ENCODE data around the gene ANKS1B.
"Not testable (repeated sequence)": the region's sequence is repeated elsewhere in the genome, so short reads cannot be mapped to it uniquely, and the experiment has no call there.

ANKS1B gene

GRCh38 chr12:99658671-99659349 lies 325.9 kb downstream of the ANKS1B start:
- H3K4me3 ChIP-seq (ENCODE audit: insufficient read length, low read depth): no peak overlapping the region
- no peaks in the 10 kb centered on the region for H3K36me3 ChIP-seq (ENCODE audit: insufficient read depth, insufficient read length, low read length)
- H3K9ac ChIP-seq (ENCODE audit: insufficient read length, low read depth): no peak overlapping the region
- H3K27me3 ChIP-seq (ENCODE audit: insufficient read depth, insufficient read length): no peaks in the 10 kb centered on the region
- no peak for TF ChIP-seq YY1 (IDR thresholded peaks at IDR 0.05; ENCODE audit: insufficient read depth, insufficient read length)
- no peak for TF ChIP-seq SUZ12 (IDR thresholded peaks at IDR 0.05; ENCODE audit: extremely low read depth, insufficient read depth, insufficient read length)
- TF ChIP-seq ZNF274 (IDR thresholded peaks at IDR 0.05; ENCODE audit: low read depth, low read length): no peak
- H3K4me1 ChIP-seq (ENCODE audit: insufficient read depth, insufficient read length): no peaks in the 10 kb centered on the region
- DNase-seq (ENCODE audit: low read depth, low spot score): no peak
- no peaks in the 10 kb centered on the region for H3K9me3 ChIP-seq (ENCODE audit: insufficient read depth, low read length)

DNA sequence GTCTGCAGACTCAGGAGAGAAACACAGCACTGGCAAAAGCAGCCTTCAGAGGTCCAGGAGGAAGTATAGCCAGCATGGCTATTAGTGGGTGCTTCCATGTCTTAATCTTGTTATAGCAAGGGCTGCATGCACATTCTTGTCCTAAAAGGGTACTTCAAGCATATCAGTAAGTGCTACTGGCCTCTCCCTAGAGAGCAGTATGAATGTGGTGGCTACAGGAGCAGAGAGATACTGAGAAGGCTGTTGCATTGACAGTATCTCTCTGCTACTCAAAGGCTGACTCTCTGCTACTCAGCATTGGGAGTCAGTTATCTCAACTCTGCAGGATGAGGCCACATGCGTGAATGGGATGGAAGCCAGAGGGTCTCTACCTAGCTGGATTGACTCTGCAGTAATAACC lies 335.2 kb downstream of the ANKS1B start:
- Histone ChIP-seq H3K4me3 (ENCODE audit: insufficient read length, low read depth) (no peak overlapping the region), H3K27me3 (ENCODE audit: insufficient read depth, insufficient read length) (no peaks in the 10 kb centered on the region), H3K36me3 (ENCODE audit: insufficient read depth, insufficient read length, low read length) (no peaks in the 10 kb centered on the region), H3K4me1 (ENCODE audit: insufficient read depth, insufficient read length) (no peaks in the 10 kb centered on the region), H3K9me3 (ENCODE audit: insufficient read depth, low read length) (no peaks in the 10 kb centered on the region), H3K9ac (ENCODE audit: insufficient read length, low read depth) (no peak overlapping the region)
- DNase-seq (ENCODE audit: low read depth, low spot score): no peak
- no peak for TF ChIP-seq ZNF274 (IDR thresholded peaks at IDR 0.05; ENCODE audit: low read depth, low read length)
- TF ChIP-seq YY1 (IDR thresholded peaks at IDR 0.05; ENCODE audit: insufficient read depth, insufficient read length): no peak
- no peak for TF ChIP-seq SUZ12 (IDR thresholded peaks at IDR 0.05; ENCODE audit: extremely low read depth, insufficient read depth, insufficient read length)

GRCh38 chr12:99648183-99648582 lies 336.6 kb downstream of the ANKS1B start:
- H3K36me3 ChIP-seq (ENCODE audit: insufficient read depth, insufficient read length, low read length): no peaks in the 10 kb centered on the region
- no peaks in the 10 kb centered on the region for H3K9me3 ChIP-seq (ENCODE audit: insufficient read depth, low read length)
- no peak for TF ChIP-seq YY1 (IDR thresholded peaks at IDR 0.05; ENCODE audit: insufficient read depth, insufficient read length)
- no peak for TF ChIP-seq SUZ12 (IDR thresholded peaks at IDR 0.05; ENCODE audit: extremely low read depth, insufficient read depth, insufficient read length)
- TF ChIP-seq ZNF274 (IDR thresholded peaks at IDR 0.05; ENCODE audit: low read depth, low read length): no peak
- no peaks in the 10 kb centered on the region for H3K27me3 ChIP-seq (ENCODE audit: insufficient read depth, insufficient read length)
- DNase-seq (ENCODE audit: low read depth, low spot score): no peak
- no peak overlapping the region for H3K9ac ChIP-seq (ENCODE audit: insufficient read length, low read depth)
- H3K4me3 ChIP-seq (ENCODE audit: insufficient read length, low read depth): no peak overlapping the region
- H3K4me1 ChIP-seq (ENCODE audit: insufficient read depth, insufficient read length): no peaks in the 10 kb centered on the region

DNA sequence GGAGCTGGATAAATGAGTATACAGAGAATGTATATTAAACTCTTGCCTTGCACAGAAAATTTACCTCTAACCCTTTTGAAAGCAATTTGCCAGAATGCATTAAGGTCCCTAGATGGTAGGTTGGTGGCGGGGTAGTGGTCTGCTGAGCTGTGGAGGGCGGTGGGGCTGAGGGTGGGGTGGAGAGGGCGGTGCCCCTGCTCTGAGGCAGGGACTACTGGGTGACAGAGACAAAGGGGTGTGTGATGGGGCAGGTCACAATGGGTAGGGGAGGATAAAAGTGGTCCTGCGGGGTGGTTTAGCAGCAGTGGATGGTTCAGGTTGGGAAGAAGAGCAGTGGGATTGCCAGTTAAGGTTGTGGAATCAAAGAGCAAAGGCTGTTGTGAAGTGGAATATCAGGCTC lies 337.3 kb downstream of the ANKS1B start, which contains the start of gene GARIN6:
TSS of gene GARIN6 (plus strand) at position 301 of the 400 bp plus-strand sequence. CDS start 422 bp downstream, outside the sequence.
- DNase-seq (ENCODE audit: low read depth, low spot score): no peak
- Histone ChIP-seq H3K4me1 (ENCODE audit: insufficient read depth, insufficient read length) (no peaks in the 10 kb centered on the region), H3K36me3 (ENCODE audit: insufficient read depth, insufficient read length, low read length) (no peaks in the 10 kb centered on the region), H3K27me3 (ENCODE audit: insufficient read depth, insufficient read length) (no peaks in the 10 kb centered on the region), H3K4me3 (ENCODE audit: insufficient read length, low read depth) (no peak within 1 kb of the TSS), H3K9me3 (ENCODE audit: insufficient read depth, low read length) (no peaks in the 10 kb centered on the region), H3K9ac (ENCODE audit: insufficient read length, low read depth) (no peak within 1 kb of the TSS)
- TF ChIP-seq YY1 (IDR thresholded peaks at IDR 0.05; ENCODE audit: insufficient read depth, insufficient read length) (no peak), SUZ12 (IDR thresholded peaks at IDR 0.05; ENCODE audit: extremely low read depth, insufficient read depth, insufficient read length) (no peak), ZNF274 (IDR thresholded peaks at IDR 0.05; ENCODE audit: low read depth, low read length) (no peak)

DNA sequence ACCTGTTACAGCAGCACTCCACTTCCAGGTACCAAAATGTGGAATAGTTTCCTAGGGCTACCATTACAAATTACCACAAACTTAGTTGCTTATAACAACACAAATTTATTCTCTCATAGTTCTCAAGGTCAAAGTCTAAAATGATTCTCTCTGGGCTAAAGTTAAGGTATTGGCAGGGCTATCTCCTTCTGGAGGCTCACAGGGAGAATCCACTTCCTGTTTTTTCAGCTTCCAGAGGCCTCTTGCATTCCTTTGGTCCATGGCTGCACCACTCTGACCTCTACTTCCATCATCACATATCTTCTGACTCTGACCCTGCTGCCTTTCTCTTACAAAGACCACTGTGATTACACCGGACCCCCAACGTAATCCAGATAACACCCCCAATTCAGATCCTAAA lies 340.1 kb downstream of the ANKS1B start:
- Histone ChIP-seq H3K9ac (ENCODE audit: insufficient read length, low read depth) (no peak overlapping the region), H3K4me3 (ENCODE audit: insufficient read length, low read depth) (no peak overlapping the region), H3K36me3 (ENCODE audit: insufficient read depth, insufficient read length, low read length) (no peaks in the 10 kb centered on the region), H3K27me3 (ENCODE audit: insufficient read depth, insufficient read length) (no peaks in the 10 kb centered on the region), H3K9me3 (ENCODE audit: insufficient read depth, low read length) (no peaks in the 10 kb centered on the region), H3K4me1 (ENCODE audit: insufficient read depth, insufficient read length) (no peaks in the 10 kb centered on the region)
- no peak for DNase-seq (ENCODE audit: low read depth, low spot score)
- TF ChIP-seq YY1 (IDR thresholded peaks at IDR 0.05; ENCODE audit: insufficient read depth, insufficient read length): no peak
- TF ChIP-seq SUZ12 (IDR thresholded peaks at IDR 0.05; ENCODE audit: extremely low read depth, insufficient read depth, insufficient read length): no peak
- no peak for TF ChIP-seq ZNF274 (IDR thresholded peaks at IDR 0.05; ENCODE audit: low read depth, low read length)

DNA sequence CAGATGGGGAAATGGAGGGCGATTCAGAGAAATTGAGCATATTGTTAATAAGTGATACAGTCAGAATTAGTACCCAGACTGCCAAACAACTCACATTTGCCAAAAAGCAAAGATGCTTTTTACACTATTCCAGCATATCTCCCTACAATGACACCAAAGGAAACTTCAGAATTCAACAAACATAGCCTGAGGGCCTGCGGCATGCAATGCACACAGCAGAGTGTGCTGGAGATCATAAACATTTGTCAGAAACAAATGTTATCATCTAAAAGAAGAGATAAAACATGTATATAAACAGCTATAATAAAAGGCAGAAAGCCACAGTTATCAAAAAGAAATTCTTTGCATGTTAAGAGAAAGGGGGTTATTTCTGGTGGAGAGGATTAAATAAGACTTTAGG lies 357.3 kb downstream of the ANKS1B start:
- no peak overlapping the region for H3K9ac ChIP-seq (ENCODE audit: insufficient read length, low read depth)
- no peaks in the 10 kb centered on the region for H3K36me3 ChIP-seq (ENCODE audit: insufficient read depth, insufficient read length, low read length)
- no peaks in the 10 kb centered on the region for H3K4me1 ChIP-seq (ENCODE audit: insufficient read depth, insufficient read length)
- no peaks in the 10 kb centered on the region for H3K27me3 ChIP-seq (ENCODE audit: insufficient read depth, insufficient read length)
- no peak overlapping the region for H3K4me3 ChIP-seq (ENCODE audit: insufficient read length, low read depth)
- no peak for DNase-seq (ENCODE audit: low read depth, low spot score)
- H3K9me3 ChIP-seq (ENCODE audit: insufficient read depth, low read length): no peaks in the 10 kb centered on the region
- no peak for TF ChIP-seq YY1 (IDR thresholded peaks at IDR 0.05; ENCODE audit: insufficient read depth, insufficient read length)
- no peak for TF ChIP-seq ZNF274 (IDR thresholded peaks at IDR 0.05; ENCODE audit: low read depth, low read length)
- no peak for TF ChIP-seq SUZ12 (IDR thresholded peaks at IDR 0.05; ENCODE audit: extremely low read depth, insufficient read depth, insufficient read length)

DNA sequence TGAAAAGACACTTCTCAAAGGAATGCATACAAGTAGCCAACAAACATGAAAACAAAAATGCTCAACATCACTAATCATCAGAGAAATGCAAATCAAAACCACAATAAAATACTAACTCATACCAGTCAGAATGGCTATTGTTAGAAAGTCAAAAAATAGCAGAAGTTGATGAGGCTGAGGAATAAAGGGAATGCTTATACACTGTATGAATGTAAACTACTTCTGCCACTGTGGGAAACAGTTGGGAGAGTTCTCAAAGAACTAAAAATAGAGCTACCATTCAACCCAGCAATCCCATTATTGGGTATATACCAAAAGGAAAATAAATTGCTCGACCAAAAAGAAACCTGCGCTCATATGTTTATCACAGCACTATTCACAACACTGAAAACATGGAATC lies 360.1 kb downstream of the ANKS1B start:
- not testable (repeated sequence) for H3K36me3 ChIP-seq (ENCODE audit: insufficient read depth, insufficient read length, low read length); H3K4me1 ChIP-seq (ENCODE audit: insufficient read depth, insufficient read length); H3K9ac ChIP-seq (ENCODE audit: insufficient read length, low read depth); H3K4me3 ChIP-seq (ENCODE audit: insufficient read length, low read depth); DNase-seq (ENCODE audit: low read depth, low spot score); H3K9me3 ChIP-seq (ENCODE audit: insufficient read depth, low read length); H3K27me3 ChIP-seq (ENCODE audit: insufficient read depth, insufficient read length)
